Fibroblast of the conjunctiva (primary cell): Measurements from ENCODE around the gene DSCAM.
"Not testable (repeated sequence)": the region's sequence is repeated elsewhere in the genome, so short reads cannot be mapped to it uniquely, and the experiment has no call there.

Experiments used
- DNase-seq: peaks from one replicate; pipeline ENCODE4 v3.0.0-alpha.2; 2010; ENCODE audit warnings: low read depth

DSCAM gene

GRCh38 chr21:40316104-40316503, 530.9 kb downstream of the DSCAM start:
- DNase-seq = no peak

DNA sequence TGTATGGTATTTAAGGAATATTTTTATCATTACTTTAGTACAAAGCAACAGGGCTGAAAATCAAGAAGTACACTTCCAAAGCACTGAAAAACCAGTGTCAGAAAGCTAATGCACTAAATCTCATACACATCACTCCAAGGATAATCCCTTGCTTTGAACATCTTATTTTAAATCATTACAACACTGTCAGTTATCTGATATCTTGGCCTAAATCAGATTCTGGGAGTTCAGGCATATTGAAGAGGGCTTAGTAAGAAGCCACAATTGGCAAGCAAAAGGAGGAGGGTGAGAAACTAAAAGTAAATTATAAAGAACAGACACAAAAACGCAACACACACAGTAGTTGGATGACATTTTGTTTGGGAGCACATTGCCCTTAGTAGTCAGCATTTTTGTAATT, 531.3 kb downstream of the DSCAM start:
- DNase-seq = no peak

GRCh38 chr21:40313260-40313659, 533.7 kb downstream of the DSCAM start:
- DNase-seq = no peak

DNA sequence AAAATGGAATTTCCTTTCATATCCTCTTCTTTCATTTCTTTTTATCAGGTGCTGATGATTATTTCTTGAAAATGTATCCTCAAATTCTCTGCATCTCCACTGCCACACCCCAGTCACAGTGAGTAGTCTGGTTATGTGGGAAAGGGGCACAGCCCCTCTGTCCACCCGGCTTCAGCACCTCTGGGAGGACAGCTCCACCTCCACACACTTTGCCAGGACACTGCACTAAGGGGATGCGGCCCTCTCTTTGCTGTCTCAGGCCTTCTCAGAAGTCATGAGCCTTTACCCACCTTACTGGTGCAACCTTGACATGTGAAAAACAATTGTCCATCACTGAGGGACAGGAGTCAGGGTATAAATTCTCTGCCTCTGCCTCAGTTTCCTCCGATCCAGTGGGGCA, 546.7 kb downstream of the DSCAM start:
- no peak for DNase-seq

- DNase-seq = no peak
Observed at GRCh38 chr21:40299451-40299850, 547.5 kb downstream of the DSCAM start.

DNA sequence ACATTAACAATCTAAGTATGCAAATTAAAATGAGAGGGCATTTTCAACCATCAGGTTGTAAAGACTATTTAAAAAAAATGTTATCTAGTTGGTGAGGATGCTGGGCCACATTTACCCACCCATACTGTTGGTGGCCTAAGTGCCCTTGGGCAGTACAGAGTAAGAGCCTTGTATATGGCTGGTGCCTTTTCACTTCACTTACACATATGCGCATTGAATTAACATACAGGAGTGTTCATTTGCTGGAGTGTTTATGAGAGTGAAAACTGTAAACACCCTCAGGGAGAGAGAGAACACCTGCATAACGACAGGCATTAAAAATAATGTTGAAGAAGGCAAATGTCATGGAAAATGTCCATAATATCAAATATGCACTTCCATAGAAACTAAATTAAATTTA, 552.6 kb downstream of the DSCAM start:
- DNase-seq = no peak

- DNase-seq = no peak
Observed at GRCh38 chr21:40291560-40291959, 555.4 kb downstream of the DSCAM start.

GRCh38 chr21:40284409-40284808, 562.5 kb downstream of the DSCAM start:
- no peak for DNase-seq

DNA sequence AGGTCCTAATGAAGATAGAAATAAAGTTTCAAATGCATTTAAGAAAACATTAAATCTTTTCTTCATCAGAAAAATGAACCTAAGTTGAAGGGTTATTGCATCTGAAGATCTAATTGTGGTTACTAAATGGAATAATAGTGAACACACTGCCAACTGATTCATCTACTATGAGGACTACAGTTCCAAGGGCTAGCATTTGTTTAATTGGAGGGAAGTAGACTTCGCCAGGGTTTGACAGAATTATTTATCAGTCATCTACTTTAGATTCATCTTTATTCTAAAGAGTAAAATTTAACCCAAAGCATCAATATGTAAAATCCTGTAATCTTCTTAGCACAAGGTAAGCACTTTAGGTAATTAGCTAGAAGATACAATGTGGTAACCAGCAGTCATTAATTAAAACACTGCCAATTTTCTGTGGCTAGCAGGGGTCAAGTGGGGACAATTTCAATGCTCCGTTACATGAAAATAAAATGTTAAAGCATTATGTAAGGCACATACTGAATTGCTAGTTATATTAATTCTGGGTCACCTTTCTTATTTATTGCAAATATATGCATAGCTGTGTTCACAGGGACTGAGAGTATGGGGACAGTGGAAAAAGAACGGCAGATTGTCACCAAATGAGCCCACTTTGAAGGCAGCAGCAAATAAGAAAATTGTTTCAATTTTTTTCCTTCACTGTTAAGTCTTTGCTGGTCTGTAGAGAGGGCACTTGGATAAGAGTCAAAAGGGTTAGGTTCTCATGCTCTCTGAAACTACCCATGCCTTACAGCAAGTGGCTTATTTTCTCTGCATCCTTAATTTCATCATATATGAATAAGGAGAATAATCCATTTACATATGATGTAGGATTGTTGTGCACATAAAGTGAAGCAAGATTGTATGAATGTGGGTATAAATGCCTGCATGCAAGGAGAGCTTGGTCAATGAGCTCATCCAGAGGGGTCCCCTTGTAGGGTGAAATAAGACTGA, 563.8 kb downstream of the DSCAM start:
- no peak for DNase-seq

- DNase-seq = no peak
Observed at GRCh38 chr21:40278345-40278744, 568.6 kb downstream of the DSCAM start.

GRCh38 chr21:40276001-40276400, 571.0 kb downstream of the DSCAM start:
- no peak for DNase-seq

DNA sequence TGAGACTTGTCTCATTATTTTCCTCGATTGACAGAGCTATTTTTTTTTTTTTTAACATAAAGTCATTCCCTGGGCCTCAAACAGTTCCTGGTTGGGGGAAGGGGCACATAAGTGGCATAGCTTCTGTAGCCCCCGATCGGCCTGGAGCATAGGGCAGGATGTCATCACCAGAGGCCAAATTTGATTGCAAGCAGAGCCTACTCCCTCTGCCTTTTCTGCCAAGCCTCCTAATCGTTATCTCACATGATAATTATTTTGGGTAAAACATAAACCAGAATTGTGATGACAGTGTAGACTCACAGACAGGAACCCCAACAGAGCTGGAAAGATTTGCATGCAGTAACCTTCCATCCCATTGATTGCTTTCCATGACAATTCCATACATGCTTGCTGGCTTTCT, 574.9 kb downstream of the DSCAM start:
- no peak for DNase-seq

GRCh38 chr21:40271164-40271563, 575.8 kb downstream of the DSCAM start:
- no peak for DNase-seq

- no peak for DNase-seq
Observed at GRCh38 chr21:40270047-40270446, 576.9 kb downstream of the DSCAM start.

- no peak for DNase-seq
Observed at GRCh38 chr21:40269239-40269638, 577.7 kb downstream of the DSCAM start.

DNA sequence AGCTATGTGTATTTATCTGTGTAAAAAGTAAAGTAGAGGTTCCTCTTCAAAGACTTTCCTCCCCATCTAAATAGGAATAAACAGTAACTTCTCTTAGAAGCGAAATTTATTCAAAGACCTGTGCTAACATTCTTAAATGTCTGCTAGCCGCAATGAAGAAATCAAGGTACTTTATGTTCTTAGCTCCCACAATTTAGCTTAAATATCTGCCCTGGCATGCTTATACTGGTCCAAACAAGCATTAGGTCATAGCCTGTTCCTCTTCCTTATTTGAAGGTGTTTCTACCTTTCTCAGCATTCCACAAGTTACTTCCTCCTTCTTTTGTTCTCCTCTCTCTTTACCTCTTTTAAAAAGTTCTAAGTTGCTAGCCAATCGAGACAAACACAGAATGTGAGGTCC, 588.5 kb downstream of the DSCAM start:
- not testable (repeated sequence) for DNase-seq

- DNase-seq = no peak
Observed at GRCh38 chr21:40257342-40257741, 589.6 kb downstream of the DSCAM start.

GRCh38 chr21:40255518-40256444, 591.2 kb downstream of the DSCAM start:
- no peak for DNase-seq

DNA sequence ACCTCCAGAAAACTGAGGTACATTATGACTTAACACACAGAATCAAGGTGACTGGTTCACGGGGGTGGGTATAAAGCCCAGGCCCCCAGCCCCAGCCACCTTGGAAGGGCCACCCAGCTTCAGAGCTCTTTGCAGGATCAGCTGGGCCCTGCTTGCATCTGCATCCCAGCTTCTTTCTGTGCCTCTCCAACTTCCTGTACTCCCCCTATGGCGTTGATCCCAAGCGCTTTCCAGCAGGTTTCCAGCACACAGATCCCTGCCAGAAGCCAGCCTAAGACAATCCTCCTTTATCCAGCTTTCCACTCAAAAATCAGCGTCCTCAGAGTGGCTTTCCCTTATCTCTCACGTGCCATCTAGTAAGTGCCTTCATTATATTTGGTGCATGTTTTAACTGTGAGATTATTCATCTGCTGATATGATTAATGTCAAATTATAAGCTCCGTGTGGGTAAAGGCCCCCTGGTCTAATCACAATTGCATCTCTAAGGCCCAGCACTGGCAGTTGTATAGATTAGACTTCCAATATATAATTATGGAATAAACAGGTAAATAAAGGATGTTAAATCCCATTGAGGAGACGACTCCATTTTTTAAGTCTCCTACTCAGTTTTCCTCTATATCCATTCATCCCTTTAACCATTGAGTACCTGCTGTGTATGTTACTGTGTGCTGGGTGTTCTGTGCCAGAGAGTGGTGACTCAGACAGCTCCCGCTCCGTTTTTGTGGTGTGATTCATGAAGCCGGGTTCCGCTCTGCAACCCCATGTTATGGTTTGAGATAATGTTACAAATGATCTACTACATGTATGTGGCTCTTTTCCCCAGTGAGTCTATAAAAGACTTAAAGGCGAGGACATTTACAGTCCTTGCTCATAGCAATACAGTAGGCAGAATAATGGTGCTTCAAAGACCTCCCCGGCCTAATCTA, 592.2 kb downstream of the DSCAM start:
- DNase-seq = no peak

DNA sequence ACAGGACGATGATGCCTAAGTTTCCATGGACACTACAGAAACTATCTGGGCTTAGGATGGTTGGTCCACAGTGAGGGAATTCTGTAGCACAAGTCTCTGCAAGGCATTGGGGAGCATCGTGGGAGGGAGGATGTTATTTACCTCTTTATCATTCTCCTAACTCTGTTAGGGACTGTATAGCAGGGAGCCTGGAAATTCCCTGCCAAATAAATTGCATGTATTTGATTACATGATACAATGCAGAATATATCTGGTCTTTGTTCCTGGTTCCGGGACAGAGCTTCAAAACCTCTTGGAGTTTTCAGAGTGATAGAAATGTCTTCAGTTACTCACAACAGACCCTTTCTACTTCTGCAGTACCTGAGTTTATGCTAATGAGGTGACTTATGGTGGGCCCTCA, 593.8 kb downstream of the DSCAM start:
- no peak for DNase-seq

DNA sequence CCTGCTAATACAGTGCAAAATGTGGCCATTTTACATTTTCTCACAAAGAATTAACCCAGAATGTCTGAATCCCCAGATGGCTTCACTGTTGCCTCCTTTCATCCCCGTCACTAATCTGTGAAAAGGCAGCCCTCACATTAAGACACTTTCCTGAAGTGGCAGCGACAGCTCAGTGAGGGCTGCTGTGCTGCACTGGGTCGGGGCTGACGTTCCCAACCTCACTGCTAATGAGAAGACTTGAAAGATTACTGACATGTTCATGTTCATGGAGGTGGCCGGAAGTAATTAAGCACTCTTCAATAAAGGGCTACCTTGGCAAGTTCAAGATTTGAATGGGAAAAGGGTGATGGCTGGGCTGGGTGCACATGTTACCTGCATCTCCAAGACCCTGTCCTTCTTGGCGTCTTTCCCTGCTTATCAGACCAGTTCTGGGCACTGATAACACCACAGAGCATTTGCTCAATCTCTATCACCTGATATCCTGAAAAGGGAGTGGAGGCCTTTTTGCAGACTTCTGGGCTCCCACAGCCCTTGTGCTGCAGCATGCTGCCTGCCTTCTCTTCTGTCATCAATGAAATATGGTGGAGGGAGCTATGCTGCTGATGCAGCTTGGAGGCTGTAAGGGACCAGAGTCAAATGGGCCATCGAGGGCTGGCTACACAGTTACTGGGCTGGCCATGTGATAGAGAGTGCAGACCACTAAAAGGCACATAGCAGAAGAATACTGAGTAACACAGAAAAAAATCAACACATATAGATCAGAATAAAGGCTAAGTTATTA, 596.3 kb downstream of the DSCAM start:
- no peak for DNase-seq
